ENCODE results near the gene DHX35. TPM values are rescaled to one million over a fixed set of nuclear protein-coding genes. Genes with fewer than 3 reads are reported as not detected.
"Not testable (repeated sequence)": the region's sequence is repeated elsewhere in the genome, so short reads cannot be mapped to it uniquely, and the experiment has no call there.

DHX35 gene
- total RNA-seq, 1 donor from 2014 or later, result 15.2 TPM

GRCh38 chr20:38990728-38991127, 28.6 kb downstream of the DHX35 start:
- no peaks in the 10 kb centered on the region for H3K4me1 Mint-ChIP-seq
- H3K9me3 Mint-ChIP-seq, result peaks cover 3% of the 10 kb centered on the region

GRCh38 chr20:38991814-38992704, 29.9 kb downstream of the DHX35 start:
- TF ChIP-seq CTCF (IDR thresholded peaks at IDR 0.05; ENCODE audit: unreplicated experiment), result no peak
- H3K36me3 Mint-ChIP-seq, result peaks cover 38% of the 10 kb centered on the region
- no peaks in the 10 kb centered on the region for H3K27me3 Mint-ChIP-seq (ENCODE audit: low read depth)
- H3K27ac Mint-ChIP-seq, result no peak overlapping the region
- H3K4me3 Mint-ChIP-seq, result no peak overlapping the region
- DNase-seq (ENCODE audit: low spot score in 2 of 2, unreplicated experiment in 2 of 2), result no peak
- peaks cover 3% of the 10 kb centered on the region for H3K9me3 Mint-ChIP-seq
- no peaks in the 10 kb centered on the region for H3K4me1 Mint-ChIP-seq

More at GRCh38 chr20:38990728-38991127, 28.6 kb downstream of the DHX35 start:
- Mint-ChIP-seq H3K27ac (no peak overlapping the region), H3K27me3 (ENCODE audit: low read depth) (no peaks in the 10 kb centered on the region), H3K4me3 (no peak overlapping the region), H3K36me3 (peaks cover 32% of the 10 kb centered on the region)
- no peak for TF ChIP-seq CTCF (IDR thresholded peaks at IDR 0.05; ENCODE audit: unreplicated experiment)
- DNase-seq (ENCODE audit: low spot score in 2 of 2, unreplicated experiment in 2 of 2), result no peak

- peaks cover 32% of the 10 kb centered on the region for H3K36me3 Mint-ChIP-seq
- H3K27me3 Mint-ChIP-seq (ENCODE audit: low read depth), result no peaks in the 10 kb centered on the region
- no peaks in the 10 kb centered on the region for H3K4me1 Mint-ChIP-seq
- no peak overlapping the region for H3K4me3 Mint-ChIP-seq
- H3K27ac Mint-ChIP-seq, result no peak overlapping the region
- no peaks in the 10 kb centered on the region for H3K9me3 Mint-ChIP-seq
- DNase-seq (ENCODE audit: low spot score in 2 of 2, unreplicated experiment in 2 of 2), result no peak
- TF ChIP-seq CTCF (IDR thresholded peaks at IDR 0.05; ENCODE audit: unreplicated experiment), result no peak
Measured at GRCh38 chr20:38995536-38996044, 33.4 kb downstream of the DHX35 start.

GRCh38 chr20:38996866-38997265, 34.7 kb downstream of the DHX35 start:
- not testable (repeated sequence) for H3K4me3 Mint-ChIP-seq; H3K27me3 Mint-ChIP-seq (ENCODE audit: low read depth)
- peaks cover 35% of the 10 kb centered on the region for H3K36me3 Mint-ChIP-seq

GRCh38 chr20:38997622-38998021, 35.5 kb downstream of the DHX35 start:
- H3K36me3 Mint-ChIP-seq, result peaks cover 36% of the 10 kb centered on the region
- no peaks in the 10 kb centered on the region for H3K9me3 Mint-ChIP-seq
- H3K27ac Mint-ChIP-seq, result no peak overlapping the region
- TF ChIP-seq CTCF (IDR thresholded peaks at IDR 0.05; ENCODE audit: unreplicated experiment), result no peak
- H3K4me3 Mint-ChIP-seq, result no peak overlapping the region
- no peaks in the 10 kb centered on the region for H3K27me3 Mint-ChIP-seq (ENCODE audit: low read depth)
- no peaks in the 10 kb centered on the region for H3K4me1 Mint-ChIP-seq
- DNase-seq (ENCODE audit: low spot score in 2 of 2, unreplicated experiment in 2 of 2), result no peak

More at GRCh38 chr20:38996866-38997265, 34.7 kb downstream of the DHX35 start:
- not testable (repeated sequence) for H3K27ac Mint-ChIP-seq; H3K4me1 Mint-ChIP-seq; DNase-seq (ENCODE audit: low spot score in 2 of 2, unreplicated experiment in 2 of 2); H3K9me3 Mint-ChIP-seq

GRCh38 chr20:38999217-38999616, 37.1 kb downstream of the DHX35 start:
- H3K9me3 Mint-ChIP-seq, result no peaks in the 10 kb centered on the region
- no peaks in the 10 kb centered on the region for H3K27me3 Mint-ChIP-seq (ENCODE audit: low read depth)
- peaks cover 43% of the 10 kb centered on the region for H3K36me3 Mint-ChIP-seq
- TF ChIP-seq CTCF (IDR thresholded peaks at IDR 0.05; ENCODE audit: unreplicated experiment), result no peak
- no peak for DNase-seq (ENCODE audit: low spot score in 2 of 2, unreplicated experiment in 2 of 2)
- no peak overlapping the region for H3K27ac Mint-ChIP-seq
- H3K4me3 Mint-ChIP-seq, result no peak overlapping the region
- no peaks in the 10 kb centered on the region for H3K4me1 Mint-ChIP-seq
